ENCODE measurements around the gene BOD1.

The BOD1 gene

GRCh38 chr5:173577166-173577565, 39.3 kb downstream of the BOD1 start:
- no peak overlapping the region for H3K4me3 Mint-ChIP-seq
- H3K9me3 Mint-ChIP-seq = no peaks in the 10 kb centered on the region
- peaks cover 6% of the 10 kb centered on the region for H3K27me3 Mint-ChIP-seq
- H3K4me1 Mint-ChIP-seq = peaks cover 5% of the 10 kb centered on the region
- no peaks in the 10 kb centered on the region for H3K36me3 Mint-ChIP-seq
- H3K27ac Mint-ChIP-seq = no peak overlapping the region

DNA sequence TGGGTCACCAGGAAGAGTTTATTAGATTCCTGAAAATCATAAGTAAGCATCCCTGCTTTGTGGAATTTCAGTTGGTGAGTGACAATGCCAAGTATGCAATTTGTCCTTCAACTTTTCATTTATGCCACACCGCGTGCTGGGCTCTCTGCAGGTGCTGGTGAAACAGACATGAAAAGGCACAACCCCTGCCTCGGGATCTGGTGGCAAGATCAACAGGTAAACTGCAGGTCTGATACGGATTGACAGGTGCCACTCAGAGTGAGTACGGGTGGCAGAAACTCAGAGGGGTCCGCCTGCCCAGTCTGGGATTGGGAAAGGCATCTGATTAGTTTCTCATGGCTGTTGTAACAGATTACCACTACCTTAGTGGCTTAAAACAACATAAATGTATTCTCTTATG, 40.5 kb downstream of the BOD1 start:
- Mint-ChIP-seq H3K4me3 (no peak overlapping the region), H3K27me3 (peaks cover 7% of the 10 kb centered on the region), H3K9me3 (no peaks in the 10 kb centered on the region), H3K36me3 (no peaks in the 10 kb centered on the region), H3K4me1 (peaks cover 5% of the 10 kb centered on the region), H3K27ac (no peak overlapping the region)

GRCh38 chr5:173574983-173575382, 41.5 kb downstream of the BOD1 start:
- Mint-ChIP-seq H3K27me3 (peaks cover 7% of the 10 kb centered on the region), H3K36me3 (no peaks in the 10 kb centered on the region), H3K9me3 (no peaks in the 10 kb centered on the region), H3K4me3 (no peak overlapping the region), H3K27ac (no peak overlapping the region), H3K4me1 (peaks cover 5% of the 10 kb centered on the region)

DNA sequence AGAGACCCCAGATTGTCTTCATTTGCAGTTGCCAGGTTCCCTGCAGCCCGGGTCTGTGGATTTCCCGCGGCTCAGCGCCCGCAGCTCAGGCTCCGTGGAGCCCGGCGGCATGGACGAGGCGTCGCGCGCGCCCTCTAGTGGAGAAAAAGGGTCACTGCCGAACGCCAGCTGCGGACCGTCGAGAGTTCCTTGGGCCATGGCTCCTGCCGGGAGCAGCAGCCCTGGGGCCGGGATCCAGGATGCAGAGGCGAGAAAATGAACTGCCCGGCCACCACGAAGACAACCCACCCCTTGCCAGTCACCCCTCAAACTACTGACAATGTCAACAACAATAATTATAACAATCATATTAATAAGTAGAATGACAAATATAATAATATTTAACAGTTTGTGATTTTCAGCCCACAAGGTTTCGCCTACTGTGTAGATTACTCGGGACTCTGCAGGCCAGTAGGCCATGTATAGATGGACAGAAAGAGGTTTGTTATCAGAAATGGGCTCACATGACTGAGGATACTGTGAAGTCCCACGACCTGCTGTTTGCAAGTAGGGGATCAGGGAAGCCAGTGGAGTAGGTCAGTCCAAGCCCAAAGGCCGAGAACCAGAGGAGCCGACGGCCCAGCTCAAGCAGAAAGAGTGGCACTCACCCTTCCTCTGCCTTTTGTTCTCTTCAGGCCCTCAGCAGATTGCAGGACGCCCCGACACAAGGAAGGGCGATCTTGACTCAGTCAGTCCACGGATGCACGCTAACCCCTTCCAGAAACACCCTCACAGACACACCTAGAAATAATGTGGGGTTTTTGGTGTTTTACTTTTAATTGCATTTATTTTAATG, 43.1 kb downstream of the BOD1 start:
- Mint-ChIP-seq H3K27me3 (peaks cover 11% of the 10 kb centered on the region), H3K4me1 (peaks cover 5% of the 10 kb centered on the region), H3K9me3 (no peaks in the 10 kb centered on the region), H3K27ac (no peak overlapping the region), H3K36me3 (no peaks in the 10 kb centered on the region), H3K4me3 (no peak overlapping the region)

DNA sequence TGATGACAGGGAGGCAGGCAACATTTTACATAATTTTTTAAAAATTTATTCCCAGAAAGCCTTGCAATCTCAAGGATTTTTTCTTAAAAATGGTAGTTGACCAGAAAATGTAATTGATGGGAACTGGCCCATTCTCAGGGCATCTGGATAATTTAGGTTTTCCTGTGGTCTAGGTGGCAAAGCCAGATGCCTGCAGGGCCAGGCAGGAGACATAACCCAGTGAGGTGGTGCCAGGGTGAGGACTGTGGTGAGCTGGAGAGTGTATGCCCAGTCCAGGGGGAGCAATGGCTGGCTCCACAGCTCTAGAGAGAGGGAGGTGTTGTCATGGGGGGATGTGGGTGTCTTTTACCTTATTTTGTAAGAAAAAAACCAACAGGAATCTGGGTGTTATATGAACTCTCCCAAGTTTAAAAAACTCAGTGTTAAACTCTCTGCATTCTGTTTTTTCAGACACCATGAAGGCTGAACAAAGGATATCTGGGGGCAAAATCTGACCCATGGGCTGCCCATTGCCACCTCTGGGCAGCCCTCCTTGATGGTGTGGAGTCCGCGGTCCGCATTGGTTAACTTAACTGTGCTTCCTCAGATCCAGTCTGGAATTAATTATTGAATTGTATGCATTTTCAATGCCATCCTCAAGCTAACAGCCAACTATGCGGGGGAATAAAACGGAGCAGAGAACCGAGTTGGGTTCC, 43.9 kb downstream of the BOD1 start:
- H3K36me3 Mint-ChIP-seq = no peaks in the 10 kb centered on the region
- H3K27me3 Mint-ChIP-seq = peaks cover 15% of the 10 kb centered on the region
- H3K4me3 Mint-ChIP-seq = no peak overlapping the region
- no peaks in the 10 kb centered on the region for H3K9me3 Mint-ChIP-seq
- H3K4me1 Mint-ChIP-seq = peaks cover 5% of the 10 kb centered on the region
- no peak overlapping the region for H3K27ac Mint-ChIP-seq

DNA sequence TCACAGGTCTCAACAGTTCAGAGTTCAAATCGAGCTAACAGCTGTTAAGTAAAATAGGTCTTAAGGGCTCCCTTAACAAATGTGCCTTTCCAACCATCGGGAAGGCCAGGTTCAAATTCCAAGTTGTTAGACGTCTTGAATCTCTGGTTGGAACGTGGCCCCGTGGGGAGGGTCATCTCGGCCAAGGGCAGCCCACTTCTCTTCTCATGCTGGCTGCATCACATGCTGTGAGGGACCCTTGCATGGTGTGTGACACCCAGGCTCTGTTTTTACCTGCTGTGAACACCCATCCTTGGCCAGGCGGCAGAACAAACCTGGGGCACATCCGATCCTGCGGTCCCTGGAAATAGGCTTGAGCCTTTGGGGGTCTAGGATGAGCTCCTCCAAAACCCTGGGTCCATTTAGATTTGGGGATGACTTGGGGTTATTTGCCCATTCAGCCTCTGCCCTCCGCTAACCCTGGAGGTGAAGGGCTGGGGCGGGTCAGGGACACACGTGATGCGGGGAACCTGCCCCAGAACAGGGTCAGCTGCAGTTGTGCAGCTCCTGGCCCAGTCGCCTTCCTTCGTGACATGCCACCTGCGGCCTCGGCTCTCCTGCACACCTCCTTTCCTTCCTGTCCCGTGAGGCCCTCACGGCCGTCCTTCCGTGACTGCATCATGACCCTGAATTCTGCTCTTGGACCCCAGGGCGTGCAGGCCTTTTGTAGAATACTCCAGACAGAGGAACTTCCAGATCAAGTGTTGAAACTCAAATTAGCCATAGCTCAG, 45.9 kb downstream of the BOD1 start:
- H3K27ac Mint-ChIP-seq = no peak overlapping the region
- peaks cover 17% of the 10 kb centered on the region for H3K27me3 Mint-ChIP-seq
- H3K4me3 Mint-ChIP-seq = no peak overlapping the region
- no peaks in the 10 kb centered on the region for H3K36me3 Mint-ChIP-seq
- peaks cover 5% of the 10 kb centered on the region for H3K4me1 Mint-ChIP-seq
- H3K9me3 Mint-ChIP-seq = no peaks in the 10 kb centered on the region

- Mint-ChIP-seq H3K36me3 (no peaks in the 10 kb centered on the region), H3K27me3 (peaks cover 16% of the 10 kb centered on the region), H3K4me3 (no peak overlapping the region), H3K4me1 (peaks cover 5% of the 10 kb centered on the region), H3K27ac (no peak overlapping the region), H3K9me3 (no peaks in the 10 kb centered on the region)
These were observed 47.7 kb downstream of the BOD1 start for GRCh38 chr5:173568703-173569102.

- peaks cover 5% of the 10 kb centered on the region for H3K4me1 Mint-ChIP-seq
- H3K27me3 Mint-ChIP-seq = peaks cover 16% of the 10 kb centered on the region
- no peak overlapping the region for H3K4me3 Mint-ChIP-seq
- no peaks in the 10 kb centered on the region for H3K36me3 Mint-ChIP-seq
- H3K9me3 Mint-ChIP-seq = no peaks in the 10 kb centered on the region
- H3K27ac Mint-ChIP-seq = no peak overlapping the region
These were observed 48.3 kb downstream of the BOD1 start for GRCh38 chr5:173568128-173568527.

DNA sequence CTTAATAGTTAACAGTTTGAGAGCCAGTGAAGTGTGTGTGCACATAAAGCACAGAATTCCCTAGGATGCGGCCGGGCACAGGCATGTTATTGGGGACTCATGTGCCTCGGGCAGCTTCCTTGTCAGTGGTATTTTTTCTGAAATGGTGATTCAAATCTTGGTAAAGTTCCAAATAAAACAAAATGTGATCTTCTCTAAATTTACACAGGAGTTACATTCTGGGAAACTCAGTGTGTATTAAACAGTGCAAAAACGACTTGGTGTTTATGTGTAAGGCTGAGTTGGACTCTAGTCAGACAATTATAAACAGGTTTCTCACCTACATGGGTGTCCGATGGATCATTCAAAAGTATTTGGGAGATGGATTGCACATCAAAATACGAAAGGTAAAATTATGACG, 48.9 kb downstream of the BOD1 start:
- no peaks in the 10 kb centered on the region for H3K4me1 Mint-ChIP-seq
- peaks cover 20% of the 10 kb centered on the region for H3K27me3 Mint-ChIP-seq

GRCh38 chr5:173565491-173566072, 50.9 kb downstream of the BOD1 start:
- Mint-ChIP-seq H3K9me3 (peaks cover 21% of the 10 kb centered on the region), H3K36me3 (peaks cover 1% of the 10 kb centered on the region), H3K4me3 (no peak overlapping the region), H3K4me1 (no peaks in the 10 kb centered on the region), H3K27ac (no peak overlapping the region), H3K27me3 (peaks cover 23% of the 10 kb centered on the region)

More for the DNA sequence above, 48.9 kb downstream of the BOD1 start:
- Mint-ChIP-seq H3K27ac (no peak overlapping the region), H3K36me3 (no peaks in the 10 kb centered on the region), H3K4me3 (no peak overlapping the region), H3K9me3 (peaks cover 5% of the 10 kb centered on the region)

DNA sequence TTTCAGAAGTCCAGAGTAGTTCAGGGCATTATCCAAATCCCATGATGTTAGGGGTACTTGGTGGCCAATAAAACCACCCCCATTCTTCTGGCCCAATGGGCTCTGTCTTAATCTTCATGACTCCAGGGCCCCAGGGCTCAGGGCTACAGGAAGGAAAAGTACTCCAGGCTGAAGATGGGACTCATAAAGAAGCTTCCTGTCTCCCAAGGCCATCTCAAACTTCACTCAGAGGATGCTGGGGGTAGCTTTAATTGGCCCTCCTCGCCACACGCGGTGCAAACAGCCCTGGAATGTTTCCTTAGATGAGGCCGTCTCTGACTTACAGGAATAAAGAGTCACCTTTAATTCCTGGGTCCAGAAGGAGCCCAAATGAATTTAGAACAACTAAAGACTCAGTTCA, 52.3 kb downstream of the BOD1 start:
- Mint-ChIP-seq H3K27ac (no peak overlapping the region), H3K4me1 (no peaks in the 10 kb centered on the region), H3K9me3 (peaks cover 26% of the 10 kb centered on the region), H3K4me3 (no peak overlapping the region), H3K36me3 (peaks cover 1% of the 10 kb centered on the region), H3K27me3 (peaks cover 20% of the 10 kb centered on the region)

DNA sequence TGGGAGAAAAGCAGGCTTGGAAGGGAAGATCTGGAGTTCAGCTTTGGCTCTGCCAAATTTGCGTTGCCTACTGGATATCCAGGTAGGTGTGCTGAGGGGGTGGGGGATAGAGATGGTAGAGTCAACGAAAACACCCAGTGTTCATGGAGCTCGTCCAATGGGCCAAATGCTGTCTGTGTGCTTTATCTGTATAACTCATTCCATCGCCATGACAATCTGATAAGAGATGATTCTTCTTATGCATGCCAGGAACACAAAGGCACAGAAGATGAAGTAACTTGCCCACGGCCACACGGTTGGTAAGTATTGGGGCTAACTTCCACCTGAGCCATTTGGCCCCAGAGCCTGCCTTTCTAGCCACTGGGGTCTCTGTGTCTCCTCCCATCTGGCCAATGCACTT, 53.2 kb downstream of the BOD1 start:
- Mint-ChIP-seq H3K4me3 (no peak overlapping the region), H3K27me3 (peaks cover 20% of the 10 kb centered on the region), H3K27ac (no peak overlapping the region), H3K4me1 (no peaks in the 10 kb centered on the region), H3K36me3 (peaks cover 1% of the 10 kb centered on the region), H3K9me3 (peaks cover 26% of the 10 kb centered on the region)

DNA sequence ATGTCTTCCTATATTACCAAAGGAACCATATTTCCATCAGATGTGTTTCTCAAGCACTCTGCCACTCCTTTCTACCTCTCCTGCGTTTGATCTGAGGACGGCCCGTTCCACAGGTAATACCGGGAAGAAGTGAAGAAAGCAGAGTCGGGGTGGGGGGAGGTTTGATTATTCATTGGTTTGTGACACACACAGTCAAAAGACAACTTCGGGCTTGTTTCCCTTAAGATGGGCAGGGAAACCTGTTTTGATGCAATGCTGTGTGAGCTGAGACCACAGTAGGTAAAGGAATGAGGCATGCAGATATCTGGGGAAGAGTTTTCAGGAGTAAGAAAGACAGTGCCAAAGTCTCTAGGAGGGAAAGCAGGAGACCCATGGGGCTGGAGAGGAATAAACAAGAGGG, 54.0 kb downstream of the BOD1 start:
- H3K9me3 Mint-ChIP-seq = peaks cover 26% of the 10 kb centered on the region

More for the DNA sequence above, 54.0 kb downstream of the BOD1 start:
- H3K4me1 Mint-ChIP-seq = no peaks in the 10 kb centered on the region
- peaks cover 1% of the 10 kb centered on the region for H3K36me3 Mint-ChIP-seq
- no peak overlapping the region for H3K27ac Mint-ChIP-seq
- peaks cover 16% of the 10 kb centered on the region for H3K27me3 Mint-ChIP-seq
- H3K4me3 Mint-ChIP-seq = no peak overlapping the region
